ENCODE data around the gene CCDC182. TPM values are rescaled to one million over a fixed set of nuclear protein-coding genes. Genes with fewer than 3 reads are reported as not detected.

CCDC182 gene
- total and polyA plus RNA-seq, 2 experiments from 2014 or later, result not detected

DNA sequence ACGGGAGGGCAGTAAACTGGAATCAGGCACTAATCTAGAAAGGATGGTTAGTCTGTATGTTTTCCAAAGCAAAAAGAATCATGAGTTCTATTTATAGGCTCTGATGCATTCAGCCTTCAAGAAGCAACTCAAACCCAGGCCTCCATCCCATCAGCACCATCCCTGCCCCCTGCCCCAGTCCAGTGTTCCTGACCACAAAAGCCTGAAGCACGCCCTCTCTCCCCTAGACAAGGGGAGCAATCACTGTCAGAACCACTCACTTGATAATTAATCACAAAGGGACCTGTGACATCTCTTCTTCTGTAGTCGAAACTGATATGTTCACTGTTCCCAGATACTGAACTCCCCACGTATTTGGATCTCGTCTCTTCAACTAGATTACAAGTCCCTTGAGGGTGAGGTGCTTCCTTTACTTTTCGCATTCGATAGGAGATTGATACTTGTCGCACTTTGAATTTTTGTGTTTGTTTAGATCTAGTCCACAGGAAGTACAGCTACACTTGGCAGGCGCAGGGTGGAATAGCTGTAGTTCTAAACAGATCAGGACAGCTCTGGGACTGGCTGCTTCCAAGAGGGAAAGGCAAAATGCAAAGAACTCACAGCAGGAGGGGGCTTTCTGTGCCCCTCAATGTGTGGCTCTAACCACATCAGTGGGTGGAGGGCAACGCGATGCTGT, 36.4 kb upstream of the CCDC182 start (continued):
- no peak for TF ChIP-seq JUNB (IDR thresholded peaks at IDR 0.05; ENCODE audit: unreplicated experiment)
- no peak for TF ChIP-seq ZNF114 (CRISPR knock-in tag; IDR thresholded peaks at IDR 0.05)
- no peak for TF ChIP-seq NANOG (IDR thresholded peaks at IDR 0.05; ENCODE audit: borderline replicate concordance)

GRCh38 chr17:57779706-57780105, 34.6 kb upstream of the CCDC182 start:
- no peaks in the 10 kb centered on the region for H3K36me3 ChIP-seq (ENCODE audit: insufficient read depth)
- H3K27me3 ChIP-seq (ENCODE audit: insufficient read depth), result peaks cover 12% of the 10 kb centered on the region; the same call in 1 of the 2 replicates
- H3F3A ChIP-seq (replicated peaks; ENCODE audit: low read depth), result no peaks in the 10 kb centered on the region
- Mint-ChIP-seq H3K27me3 (ENCODE audit: insufficient read depth, low read depth, poor library complexity) (peaks cover 11% of the 10 kb centered on the region), H3K27ac (no peak overlapping the region), H3K4me3 (no peak overlapping the region), H3K9me3 (no peaks in the 10 kb centered on the region), H3K4me1 (peaks cover 10% of the 10 kb centered on the region), H3K36me3 (ENCODE audit: low read depth) (no peaks in the 10 kb centered on the region)
- H3K27ac ChIP-seq (ENCODE audit: low read depth), result no peak overlapping the region
- DNase-seq (ENCODE audit: low spot score) (no peak), ATAC-seq (no peak)
- H3K4me2 ChIP-seq, result no peak overlapping the region
- peaks cover 22% of the 10 kb centered on the region for H3K4me1 ChIP-seq (ENCODE audit: insufficient read depth)
- no peak overlapping the region for H2AFZ ChIP-seq
- no peaks in the 10 kb centered on the region for H3K9me2 ChIP-seq (ENCODE audit: insufficient read depth)
- H4K20me1 ChIP-seq (replicated peaks; ENCODE audit: insufficient read depth), result no peaks in the 10 kb centered on the region
- H3K79me2 ChIP-seq (replicated peaks; ENCODE audit: insufficient read depth), result no peaks in the 10 kb centered on the region
- no peak overlapping the region for H3K4me3 ChIP-seq
- no peak for TF ChIP-seq JUNB (IDR thresholded peaks at IDR 0.05; ENCODE audit: unreplicated experiment)
- TF ChIP-seq EZH2 (IDR thresholded peaks at IDR 0.05; ENCODE audit: low read depth, unreplicated experiment), result no peak
- no peak for TF ChIP-seq ZNF331 (CRISPR knock-in tag; IDR thresholded peaks at IDR 0.05; ENCODE audit: low read depth)
- no peak for TF ChIP-seq POLR2AphosphoS5 (IDR thresholded peaks at IDR 0.05; ENCODE audit: low read depth)
- TF ChIP-seq ZNF114 (CRISPR knock-in tag; IDR thresholded peaks at IDR 0.05), result no peak
- TF ChIP-seq CTCF (conservative IDR thresholded peaks at IDR 0.05; ENCODE audit: low read depth in 2 of 2), result no peak
- TF ChIP-seq NANOG (IDR thresholded peaks at IDR 0.05; ENCODE audit: borderline replicate concordance), result no peak
- TF ChIP-seq CREB1 (CRISPR knock-in tag; IDR thresholded peaks at IDR 0.05; ENCODE audit: low read depth), result no peak
- TF ChIP-seq EZH2phosphoT487 (IDR thresholded peaks at IDR 0.05; ENCODE audit: unreplicated experiment), result no peak
- TF ChIP-seq, protein P1, sequence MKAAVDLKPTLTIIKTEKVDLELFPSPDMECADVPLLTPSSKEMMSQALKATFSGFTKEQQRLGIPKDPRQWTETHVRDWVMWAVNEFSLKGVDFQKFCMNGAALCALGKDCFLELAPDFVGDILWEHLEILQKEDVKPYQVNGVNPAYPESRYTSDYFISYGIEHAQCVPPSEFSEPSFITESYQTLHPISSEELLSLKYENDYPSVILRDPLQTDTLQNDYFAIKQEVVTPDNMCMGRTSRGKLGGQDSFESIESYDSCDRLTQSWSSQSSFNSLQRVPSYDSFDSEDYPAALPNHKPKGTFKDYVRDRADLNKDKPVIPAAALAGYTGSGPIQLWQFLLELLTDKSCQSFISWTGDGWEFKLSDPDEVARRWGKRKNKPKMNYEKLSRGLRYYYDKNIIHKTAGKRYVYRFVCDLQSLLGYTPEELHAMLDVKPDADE (IDR thresholded peaks at IDR 0.05), result no peak
- TF ChIP-seq REST (IDR thresholded peaks at IDR 0.05; ENCODE audit: unreplicated experiment), result no peak
- TF ChIP-seq ZNF462 (CRISPR knock-in tag; IDR thresholded peaks at IDR 0.05), result no peak
